ENCODE data around the gene ANAPC2.

ANAPC2 gene

GRCh38 chr9:137150617-137151457 is 37.5 kb downstream of the ANAPC2 start:
- TF ChIP-seq, protein P1, sequence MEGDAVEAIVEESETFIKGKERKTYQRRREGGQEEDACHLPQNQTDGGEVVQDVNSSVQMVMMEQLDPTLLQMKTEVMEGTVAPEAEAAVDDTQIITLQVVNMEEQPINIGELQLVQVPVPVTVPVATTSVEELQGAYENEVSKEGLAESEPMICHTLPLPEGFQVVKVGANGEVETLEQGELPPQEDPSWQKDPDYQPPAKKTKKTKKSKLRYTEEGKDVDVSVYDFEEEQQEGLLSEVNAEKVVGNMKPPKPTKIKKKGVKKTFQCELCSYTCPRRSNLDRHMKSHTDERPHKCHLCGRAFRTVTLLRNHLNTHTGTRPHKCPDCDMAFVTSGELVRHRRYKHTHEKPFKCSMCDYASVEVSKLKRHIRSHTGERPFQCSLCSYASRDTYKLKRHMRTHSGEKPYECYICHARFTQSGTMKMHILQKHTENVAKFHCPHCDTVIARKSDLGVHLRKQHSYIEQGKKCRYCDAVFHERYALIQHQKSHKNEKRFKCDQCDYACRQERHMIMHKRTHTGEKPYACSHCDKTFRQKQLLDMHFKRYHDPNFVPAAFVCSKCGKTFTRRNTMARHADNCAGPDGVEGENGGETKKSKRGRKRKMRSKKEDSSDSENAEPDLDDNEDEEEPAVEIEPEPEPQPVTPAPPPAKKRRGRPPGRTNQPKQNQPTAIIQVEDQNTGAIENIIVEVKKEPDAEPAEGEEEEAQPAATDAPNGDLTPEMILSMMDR (IDR thresholded peaks at IDR 0.05): no peak
- no peak overlapping the region for H3K4me3 ChIP-seq
- no peak overlapping the region for H3K27ac ChIP-seq
- DNase-seq (ENCODE audit: low spot score): no peak

DNA sequence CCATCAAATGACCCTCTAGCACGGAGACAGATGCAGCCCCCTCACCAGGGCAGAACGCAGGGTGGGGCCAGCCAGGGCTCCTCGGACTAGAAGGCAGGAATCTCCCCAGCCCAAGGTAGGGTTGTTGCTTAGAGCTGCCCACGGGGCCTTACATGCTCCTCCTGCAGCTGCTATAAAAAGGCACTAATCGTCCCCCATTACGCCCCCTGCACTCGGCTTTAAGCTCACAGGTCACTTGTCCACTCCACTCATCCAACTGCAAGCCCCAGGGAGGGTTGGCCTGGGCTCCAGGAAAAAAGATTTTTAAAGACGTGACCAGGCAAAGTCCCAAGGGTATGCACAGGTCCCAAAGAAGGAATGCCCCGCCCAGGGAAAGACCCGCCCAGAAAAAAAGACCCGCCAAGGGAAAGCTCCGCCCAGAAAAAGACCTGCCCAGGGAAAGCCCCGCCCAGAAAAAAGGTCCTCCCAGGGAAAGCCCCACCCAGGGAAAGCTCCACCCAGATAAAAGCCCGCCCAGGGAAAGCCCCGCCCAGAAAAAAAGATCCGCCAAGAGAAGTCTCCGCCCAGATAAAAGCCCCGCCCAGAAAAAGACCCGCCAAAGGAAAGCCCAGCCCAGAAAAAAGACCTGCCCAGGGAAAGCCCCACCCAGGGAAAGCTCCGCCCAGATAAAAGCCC is 38.3 kb downstream of the ANAPC2 start:
- Histone ChIP-seq H3K4me3 (no peak overlapping the region), H3K27ac (no peak overlapping the region)
- no peak for DNase-seq (ENCODE audit: low spot score)
- TF ChIP-seq, protein P1 (IDR thresholded peaks at IDR 0.05): no peak

- H3K27ac ChIP-seq: no peak overlapping the region
- DNase-seq (ENCODE audit: low spot score): no peak
- H3K4me3 ChIP-seq: no peak overlapping the region
- TF ChIP-seq, protein P1 (IDR thresholded peaks at IDR 0.05): no peak
These were observed 39.0 kb downstream of the ANAPC2 start for GRCh38 chr9:137149363-137149762.

GRCh38 chr9:137148661-137149060 is 39.7 kb downstream of the ANAPC2 start:
- TF ChIP-seq, protein P1 (IDR thresholded peaks at IDR 0.05): no peak
- no peak for DNase-seq (ENCODE audit: low spot score)
- Histone ChIP-seq H3K4me3 (no peak overlapping the region), H3K27ac (no peak overlapping the region)

- no peak overlapping the region for H3K4me3 ChIP-seq
- TF ChIP-seq, protein P1 (IDR thresholded peaks at IDR 0.05): no peak
- no peak for DNase-seq (ENCODE audit: low spot score)
- no peak overlapping the region for H3K27ac ChIP-seq
These were observed 40.1 kb downstream of the ANAPC2 start for GRCh38 chr9:137148242-137148641.

GRCh38 chr9:137147793-137148160 is 40.6 kb downstream of the ANAPC2 start:
- H3K4me3 ChIP-seq: no peak overlapping the region
- H3K27ac ChIP-seq: no peak overlapping the region
- no peak for DNase-seq (ENCODE audit: low spot score)
- TF ChIP-seq, protein P1 (IDR thresholded peaks at IDR 0.05): no peak
